SH-SY5Y (cell line): ENCODE measurements around the gene SYT7.

Experiments
- GATA2 ChIP-seq: IDR thresholded peaks from 2 replicates; pipeline ENCODE4 v1.6.1; 2011; ENCODE audit warnings: mild to moderate bottlenecking, low read depth, low read length
- GATA3 ChIP-seq: IDR thresholded peaks from 2 replicates; pipeline ENCODE4 v1.6.1; 2011; ENCODE audit warnings: low read depth, mild to moderate bottlenecking, low read length, moderate library complexity

GRCh38 chr11:61587541-61587941 is 6.7 kb upstream of the SYT7 start:
- TF ChIP-seq GATA3 (no peak), GATA2 (no peak)
